Measurements from ENCODE around the gene CD47. TPM values are rescaled to one million over a fixed set of nuclear protein-coding genes. Genes with fewer than 3 reads are reported as not detected.

CD47 gene
- total and polyA plus RNA-seq, 12 donors: 24.2 to 108 (median 70.0) TPM

DNA sequence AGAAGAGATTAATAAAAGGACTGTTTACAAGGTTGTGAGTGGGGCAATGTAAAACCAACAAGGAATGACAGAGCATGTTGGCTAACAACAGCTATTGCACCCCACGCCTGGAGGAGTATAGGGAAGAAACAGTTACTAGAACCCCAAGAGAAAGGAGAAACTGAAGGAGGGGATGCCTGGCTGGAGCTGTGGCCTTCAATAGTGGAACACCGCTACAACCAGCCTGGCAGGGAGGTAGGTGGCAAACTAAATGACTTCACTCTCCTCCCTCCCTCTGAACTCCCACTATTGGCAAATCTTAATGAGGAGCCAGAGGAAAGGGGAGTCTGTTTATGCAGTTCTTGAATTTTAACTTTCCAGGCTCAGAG lies 7.2 kb upstream of the CD47 start:
- intact Hi-C loops (cut with DNase I): no loop called here

GRCh38 chr3:108097322-108098002 lies 6.6 kb upstream of the CD47 start:
- 84 to 92% (median 87%) methylated on average over 8 of the region's 8 CpGs for WGBS, 4 donors
- TF ChIP-seq, protein P1, sequence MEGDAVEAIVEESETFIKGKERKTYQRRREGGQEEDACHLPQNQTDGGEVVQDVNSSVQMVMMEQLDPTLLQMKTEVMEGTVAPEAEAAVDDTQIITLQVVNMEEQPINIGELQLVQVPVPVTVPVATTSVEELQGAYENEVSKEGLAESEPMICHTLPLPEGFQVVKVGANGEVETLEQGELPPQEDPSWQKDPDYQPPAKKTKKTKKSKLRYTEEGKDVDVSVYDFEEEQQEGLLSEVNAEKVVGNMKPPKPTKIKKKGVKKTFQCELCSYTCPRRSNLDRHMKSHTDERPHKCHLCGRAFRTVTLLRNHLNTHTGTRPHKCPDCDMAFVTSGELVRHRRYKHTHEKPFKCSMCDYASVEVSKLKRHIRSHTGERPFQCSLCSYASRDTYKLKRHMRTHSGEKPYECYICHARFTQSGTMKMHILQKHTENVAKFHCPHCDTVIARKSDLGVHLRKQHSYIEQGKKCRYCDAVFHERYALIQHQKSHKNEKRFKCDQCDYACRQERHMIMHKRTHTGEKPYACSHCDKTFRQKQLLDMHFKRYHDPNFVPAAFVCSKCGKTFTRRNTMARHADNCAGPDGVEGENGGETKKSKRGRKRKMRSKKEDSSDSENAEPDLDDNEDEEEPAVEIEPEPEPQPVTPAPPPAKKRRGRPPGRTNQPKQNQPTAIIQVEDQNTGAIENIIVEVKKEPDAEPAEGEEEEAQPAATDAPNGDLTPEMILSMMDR (IDR thresholded peaks at IDR 0.05): no peak
- no peak for TF ChIP-seq POLR2A (IDR thresholded peaks at IDR 0.05)
- no peak for DNase-seq
- H3K27ac ChIP-seq: no peak overlapping the region
- intact Hi-C loops (cut with DNase I): no loop called here
- H3K4me3 ChIP-seq: no peak overlapping the region
- H3K36me3 ChIP-seq (replicated peaks in 1 of 2): no peaks in the 10 kb centered on the region
- H3K4me1 ChIP-seq (replicated peaks in 1 of 2): no peaks in the 10 kb centered on the region
- no peaks in the 10 kb centered on the region for H3K9me3 ChIP-seq (replicated peaks in 1 of 3)
- H3K27me3 ChIP-seq: no peaks in the 10 kb centered on the region

More for the DNA sequence above, 7.2 kb upstream of the CD47 start:
- no peaks in the 10 kb centered on the region for H3K9me3 ChIP-seq (replicated peaks in 1 of 3)
- 76 to 95% (median 85%) methylated on average over 2 of the region's 2 CpGs for WGBS, 4 donors
- no peak for DNase-seq
- H3K27me3 ChIP-seq: no peaks in the 10 kb centered on the region
- H3K4me1 ChIP-seq (replicated peaks in 1 of 2): no peaks in the 10 kb centered on the region
- no peak overlapping the region for H3K27ac ChIP-seq
- no peaks in the 10 kb centered on the region for H3K36me3 ChIP-seq (replicated peaks in 1 of 2)
- TF ChIP-seq, protein P1 (IDR thresholded peaks at IDR 0.05): no peak
- H3K4me3 ChIP-seq: no peak overlapping the region

DNA sequence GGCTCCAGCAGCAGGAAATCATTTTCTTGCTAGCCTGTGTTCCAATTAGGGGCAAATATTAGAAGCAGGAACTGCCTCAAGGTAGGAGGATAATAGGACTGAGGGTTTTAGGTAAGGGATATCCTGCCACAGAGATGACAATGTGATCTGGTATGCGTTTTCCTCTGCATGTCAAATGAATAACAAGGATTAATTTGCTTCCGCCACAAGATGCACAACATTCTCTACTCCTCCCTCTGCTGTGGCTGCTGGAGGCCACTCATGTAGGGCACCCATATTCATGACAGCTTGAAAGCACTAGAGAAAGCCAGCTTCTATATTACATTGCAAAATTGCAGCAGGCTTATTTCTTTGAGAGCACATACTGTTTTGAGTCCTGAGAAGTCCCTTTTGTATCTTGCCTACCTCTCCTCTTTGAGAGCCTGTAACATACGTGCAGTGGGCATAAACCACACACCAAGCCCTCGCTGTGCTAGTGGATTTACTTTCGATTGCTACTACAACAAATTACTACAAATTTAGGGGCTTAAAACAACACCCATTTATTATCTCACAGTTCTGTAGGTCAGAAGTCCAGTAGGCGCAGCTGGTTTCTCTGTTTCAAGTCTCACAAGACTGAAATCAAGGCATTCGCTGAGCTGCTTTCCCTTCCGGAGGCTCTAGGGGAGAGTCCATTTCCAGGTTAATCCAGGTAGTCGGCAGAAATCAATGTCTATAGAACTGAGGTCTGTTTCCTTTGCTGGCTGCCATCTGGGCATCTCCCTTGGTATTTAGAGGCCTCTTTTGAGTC lies 5.9 kb upstream of the CD47 start:
- H3K27ac ChIP-seq: no peak overlapping the region
- no peak overlapping the region for H3K4me3 ChIP-seq
- H3K27me3 ChIP-seq: no peaks in the 10 kb centered on the region
- peaks cover 0 to 4% of the 10 kb centered on the region in 2 donors for H3K4me1 ChIP-seq (replicated peaks in 1 of 2)
- 81 to 87% (median 83%) methylated on average over 9 of the region's 9 CpGs for WGBS, 4 donors
- no peak for DNase-seq
- H3K9me3 ChIP-seq (replicated peaks in 1 of 3): no peaks in the 10 kb centered on the region
- no peak for TF ChIP-seq POLR2A (IDR thresholded peaks at IDR 0.05)
- TF ChIP-seq, protein P1 (IDR thresholded peaks at IDR 0.05): no peak
- intact Hi-C loops (cut with DNase I): no loop called here
- H3K36me3 ChIP-seq (replicated peaks in 1 of 2): no peaks in the 10 kb centered on the region

DNA sequence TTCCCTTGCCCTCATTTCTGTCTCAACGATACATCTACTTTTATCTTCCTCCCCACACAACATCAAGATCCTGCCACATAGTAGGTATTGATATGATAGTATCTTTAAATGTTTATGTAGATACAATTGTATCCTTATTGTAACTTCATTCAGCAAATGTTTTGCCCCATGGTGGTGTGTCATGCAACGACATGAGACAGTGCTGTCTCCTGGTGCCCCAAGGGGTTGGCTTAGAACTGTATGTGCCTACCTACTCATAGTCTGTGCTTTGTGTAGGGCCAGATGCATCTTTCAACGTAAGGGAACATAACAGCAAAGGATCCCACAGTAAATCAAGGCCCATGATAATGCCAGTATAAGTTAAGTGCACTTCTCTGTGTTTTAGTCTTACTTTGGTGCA lies 2.8 kb upstream of the CD47 start:
- Histone ChIP-seq H3K4me1 (replicated peaks in 1 of 2) (peaks cover 8 to 18% of the 10 kb centered on the region in 2 donors), H3K4me3 (no peak overlapping the region), H3K9me3 (replicated peaks in 1 of 3) (no peaks in the 10 kb centered on the region), H3K27ac (no peak overlapping the region), H3K36me3 (replicated peaks in 1 of 2) (no peaks in the 10 kb centered on the region), H3K27me3 (no peaks in the 10 kb centered on the region)
- 84 to 93% (median 92%) methylated on average over 3 of the region's 3 CpGs for WGBS, 4 donors
- intact Hi-C loops (cut with DNase I): no loop called here
- DNase-seq: no peak
- TF ChIP-seq, protein P1 (IDR thresholded peaks at IDR 0.05): no peak
- TF ChIP-seq POLR2A (IDR thresholded peaks at IDR 0.05): no peak
